A673 (cell line): ENCODE measurements around the gene TNFSF12.

Experiments used
- EZH2 ChIP-seq: fragments of 200-600 bp; sonication (generic); IDR thresholded peaks from 2 replicates; pipeline ENCODE4 v1.6.1; 2017; ENCODE audit warnings: borderline replicate concordance, low read depth, mild to moderate bottlenecking, mixed read lengths, antibody characterized with exemption, low read length; ENCODE audit not compliant: poor library complexity, severe bottlenecking
- TF ChIP-seq, protein P1 (sequence below): fragments of 300-800, 200-600 bp; sonication (generic); conservative IDR thresholded peaks from 2 replicates; pipeline ENCODE4 v1.5.1; 2017; ENCODE audit warnings: low read depth, mild to moderate bottlenecking, antibody characterized with exemption, low read length, moderate library complexity, mixed read lengths

- TF ChIP-seq, protein P1, sequence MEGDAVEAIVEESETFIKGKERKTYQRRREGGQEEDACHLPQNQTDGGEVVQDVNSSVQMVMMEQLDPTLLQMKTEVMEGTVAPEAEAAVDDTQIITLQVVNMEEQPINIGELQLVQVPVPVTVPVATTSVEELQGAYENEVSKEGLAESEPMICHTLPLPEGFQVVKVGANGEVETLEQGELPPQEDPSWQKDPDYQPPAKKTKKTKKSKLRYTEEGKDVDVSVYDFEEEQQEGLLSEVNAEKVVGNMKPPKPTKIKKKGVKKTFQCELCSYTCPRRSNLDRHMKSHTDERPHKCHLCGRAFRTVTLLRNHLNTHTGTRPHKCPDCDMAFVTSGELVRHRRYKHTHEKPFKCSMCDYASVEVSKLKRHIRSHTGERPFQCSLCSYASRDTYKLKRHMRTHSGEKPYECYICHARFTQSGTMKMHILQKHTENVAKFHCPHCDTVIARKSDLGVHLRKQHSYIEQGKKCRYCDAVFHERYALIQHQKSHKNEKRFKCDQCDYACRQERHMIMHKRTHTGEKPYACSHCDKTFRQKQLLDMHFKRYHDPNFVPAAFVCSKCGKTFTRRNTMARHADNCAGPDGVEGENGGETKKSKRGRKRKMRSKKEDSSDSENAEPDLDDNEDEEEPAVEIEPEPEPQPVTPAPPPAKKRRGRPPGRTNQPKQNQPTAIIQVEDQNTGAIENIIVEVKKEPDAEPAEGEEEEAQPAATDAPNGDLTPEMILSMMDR, result no peak
- no peak for TF ChIP-seq EZH2
Observed at GRCh38 chr17:7569571-7569970, 20.7 kb downstream of the TNFSF12 start.
